Naive thymus-derived CD8-positive, alpha-beta T cell (primary cell): ENCODE measurements around the gene EXOSC6. TPM values are rescaled to one million over a fixed set of nuclear protein-coding genes. Genes with fewer than 3 reads are reported as not detected.
A peak's percentile ranks its signal among the peaks of the same experiment; 100 is the strongest.
"Not testable (repeated sequence)": the region's sequence is repeated elsewhere in the genome, so short reads cannot be mapped to it uniquely, and the experiment has no call there.

ENCODE experiments used
- ATAC-seq, 2 donors: fragments of 150-1000 bp; cut with Tn5 transposase in 1 of 2; sonication (Bioruptor Pico), chemical (Tn5 transposase) in 1 of 2; 1 replicate in 1 of 2; 2 replicates in 1 of 2; pipeline ENCODE4 v1.10.0; 2021; ENCODE audit warnings: mild to moderate bottlenecking in 2 of 2, moderate library complexity in 2 of 2
- POLR2A ChIA-PET: fragments of 350-600 bp; sonication (Branson Sonifier 250); formaldehyde crosslinking; loops from one replicate; lab custom pipeline; 2021; ENCODE audit warnings: antibody characterized with exemption; lab: Charles Lee
- DNase-seq, 10 donors: peaks; one replicate each; pipeline versions ENCODE4 v3.0.0 to v3.0.0-alpha.2; 2020 to 2022
- H3K27ac Mint-ChIP-seq, 10 donors: one replicate each; pipeline ENCODE4 v1.8.0; 2020 to 2022; ENCODE audit warnings: mild to moderate bottlenecking in 10 of 10, mixed read lengths in 10 of 10, moderate library complexity in 4 of 10, inconsistent platforms in 1 of 10
- H3K27me3 Mint-ChIP-seq, 5 donors: one replicate each; pipeline ENCODE4 v1.8.0; 2021 to 2022; ENCODE audit warnings: mixed read lengths in 5 of 5
- H3K36me3 Mint-ChIP-seq, 3 donors: one replicate each; pipeline ENCODE4 v1.8.0; 2020 to 2022; ENCODE audit warnings: mixed read lengths in 3 of 3, mild to moderate bottlenecking in 2 of 3, inconsistent platforms in 1 of 3
- H3K4me1 Mint-ChIP-seq, 4 donors: one replicate each; pipeline ENCODE4 v1.8.0; 2021 to 2022; ENCODE audit warnings: mixed read lengths in 4 of 4
- H3K4me3 Mint-ChIP-seq, 10 donors: one replicate each; pipeline ENCODE4 v1.8.0; 2020 to 2022; ENCODE audit warnings: mild to moderate bottlenecking in 10 of 10, mixed read lengths in 10 of 10, moderate library complexity in 6 of 10, inconsistent platforms in 1 of 10
- H3K9me3 Mint-ChIP-seq, 9 donors: one replicate each; pipeline ENCODE4 v1.8.0; 2020 to 2022; ENCODE audit warnings: mixed read lengths in 9 of 9, mild to moderate bottlenecking in 3 of 9, inconsistent platforms in 1 of 9, moderate library complexity in 1 of 9
- polyA plus RNA-seq, 3 donors: library from polyadenylated mRNA; unstranded; fragments of 300-500 nt; fragmentation: Illumina TruSeq; gene quantifications; one replicate each; pipeline ENCODE4 v1.2.3, GENCODE V29; 2021
- total RNA-seq, 8 experiments: library from RNA in 2 of 8; stranded (reverse) in 2 of 8; gene quantifications; one replicate each; pipeline ENCODE4 v1.2.3 and lab custom pipeline; 2021 to 2026

EXOSC6 gene
- total and polyA plus RNA-seq, 5 experiments from 2014 or later: 8.0 to 39.3 (median 18.0) TPM

GRCh38 chr16:70276392-70276791, 24.7 kb upstream of the EXOSC6 start:
- no peak for DNase-seq
- Mint-ChIP-seq H3K4me1 (peaks cover 2 to 13% (median 5%) of the 10 kb centered on the region in 4 donors), H3K27me3 (no peaks in the 10 kb centered on the region), H3K9me3 (no peaks in the 10 kb centered on the region), H3K4me3 (no peak overlapping the region), H3K27ac (peak overlapping the region in 4 of 10 donors; percentile 1 to 81 (median 38)), H3K36me3 (peaks cover 0 to 88% (median 14%) of the 10 kb centered on the region in 3 donors)
- no peak for ATAC-seq
- POLR2A ChIA-PET: no interaction called here

GRCh38 chr16:70271696-70272095, 20.0 kb upstream of the EXOSC6 start:
- Mint-ChIP-seq H3K4me3 (no peak overlapping the region), H3K27ac (peak overlapping the region in 1 of 10 donors; percentile 21), H3K27me3 (no peaks in the 10 kb centered on the region), H3K36me3 (peaks cover 0 to 91% (median 30%) of the 10 kb centered on the region in 3 donors), H3K9me3 (no peaks in the 10 kb centered on the region), H3K4me1 (peaks cover 0 to 5% (median 2%) of the 10 kb centered on the region in 4 donors)
- POLR2A ChIA-PET: interaction anchor here (1.3 kb wide), 1 partner anchor 14 kb away, joined by 4 read pairs; no protein-coding TSS in a partner anchor
- no peak for DNase-seq
- ATAC-seq: no peak

- Mint-ChIP-seq H3K27ac (no peak overlapping the region), H3K4me1 (peaks cover 0 to 3% (median under 1%) of the 10 kb centered on the region in 4 donors), H3K27me3 (no peaks in the 10 kb centered on the region), H3K4me3 (no peak overlapping the region), H3K36me3 (peaks cover 5 to 89% (median 26%) of the 10 kb centered on the region in 3 donors), H3K9me3 (no peaks in the 10 kb centered on the region)
- POLR2A ChIA-PET: no interaction called here
- no peak for DNase-seq
- ATAC-seq: no peak
Measured at GRCh38 chr16:70270176-70270575, 18.4 kb upstream of the EXOSC6 start.

- POLR2A ChIA-PET: no interaction called here
- H3K27ac Mint-ChIP-seq: peak overlapping the region in 1 of 10 donors; percentile 59
- no peaks in the 10 kb centered on the region for H3K9me3 Mint-ChIP-seq
- no peaks in the 10 kb centered on the region for H3K27me3 Mint-ChIP-seq
- no peak for ATAC-seq
- DNase-seq: no peak
- H3K36me3 Mint-ChIP-seq: peaks cover 6 to 90% (median 26%) of the 10 kb centered on the region in 3 donors
- peaks cover 0 to 3% (median under 1%) of the 10 kb centered on the region in 4 donors for H3K4me1 Mint-ChIP-seq
- H3K4me3 Mint-ChIP-seq: no peak overlapping the region
Measured at GRCh38 chr16:70269471-70269870, 17.7 kb upstream of the EXOSC6 start.

- H3K9me3 Mint-ChIP-seq, POLR2A ChIA-PET, DNase-seq, H3K4me1 Mint-ChIP-seq, H3K4me3 Mint-ChIP-seq, ATAC-seq, H3K27me3 Mint-ChIP-seq: not testable (repeated sequence)
- H3K36me3 Mint-ChIP-seq: peaks cover 6 to 90% (median 26%) of the 10 kb centered on the region in 3 donors
- peak overlapping the region in 2 of 10 donors; percentile 11 to 48 for H3K27ac Mint-ChIP-seq
Measured at GRCh38 chr16:70267922-70268321, 16.2 kb upstream of the EXOSC6 start.

- peak overlapping the region in 3 of 10 donors; percentile 11 to 48 (median 28) for H3K27ac Mint-ChIP-seq
- DNase-seq (peak in 3 of 10 donors; percentile 20 to 25 (median 22)), ATAC-seq (no peak)
- H3K9me3 Mint-ChIP-seq: no peaks in the 10 kb centered on the region
- no peaks in the 10 kb centered on the region for H3K27me3 Mint-ChIP-seq
- peaks cover 6 to 88% (median 27%) of the 10 kb centered on the region in 3 donors for H3K36me3 Mint-ChIP-seq
- POLR2A ChIA-PET: no interaction called here
- H3K4me1 Mint-ChIP-seq: peaks cover 0 to 2% (median 0%) of the 10 kb centered on the region in 4 donors
- H3K4me3 Mint-ChIP-seq: no peak overlapping the region
Measured at GRCh38 chr16:70267516-70267915, 15.8 kb upstream of the EXOSC6 start.

GRCh38 chr16:70259903-70260302, 8.2 kb upstream of the EXOSC6 start:
- DNase-seq, H3K27me3 Mint-ChIP-seq, H3K4me1 Mint-ChIP-seq, ATAC-seq, H3K9me3 Mint-ChIP-seq, H3K4me3 Mint-ChIP-seq: not testable (repeated sequence)
- Mint-ChIP-seq H3K27ac (peak overlapping the region in 1 of 10 donors; percentile 21), H3K36me3 (peaks cover 0 to 79% (median 3%) of the 10 kb centered on the region in 3 donors)
- POLR2A ChIA-PET: interaction anchor here (1.0 kb wide), 1 partner anchor 8 kb away, joined by 4 read pairs; the partner anchor contains the start of gene EXOSC6

GRCh38 chr16:70258946-70259345, 7.2 kb upstream of the EXOSC6 start:
- Mint-ChIP-seq H3K4me3 (no peak overlapping the region), H3K36me3 (peaks cover 0 to 74% (median 3%) of the 10 kb centered on the region in 3 donors), H3K27ac (peak overlapping the region in 1 of 10 donors; percentile 6), H3K27me3 (no peaks in the 10 kb centered on the region), H3K4me1 (no peaks in the 10 kb centered on the region), H3K9me3 (no peaks in the 10 kb centered on the region)
- DNase-seq: no peak
- ATAC-seq: no peak
- POLR2A ChIA-PET: no interaction called here

- H3K27ac Mint-ChIP-seq: peak overlapping the region in 1 of 10 donors; percentile 81
- H3K4me1 Mint-ChIP-seq: no peaks in the 10 kb centered on the region
- ATAC-seq (no peak), DNase-seq (no peak)
- no peaks in the 10 kb centered on the region for H3K27me3 Mint-ChIP-seq
- POLR2A ChIA-PET: no interaction called here
- H3K36me3 Mint-ChIP-seq: peaks cover 0 to 72% (median 5%) of the 10 kb centered on the region in 3 donors
- H3K9me3 Mint-ChIP-seq: no peaks in the 10 kb centered on the region
- no peak overlapping the region for H3K4me3 Mint-ChIP-seq
Measured at GRCh38 chr16:70258065-70258464, 6.3 kb upstream of the EXOSC6 start.

- ATAC-seq: no peak
- no peaks in the 10 kb centered on the region for H3K9me3 Mint-ChIP-seq
- POLR2A ChIA-PET: interaction anchor here (0.6 kb wide), 1 partner anchor 260 kb away, joined by 4 read pairs; no protein-coding TSS in a partner anchor
- peaks cover 0 to 67% (median 3%) of the 10 kb centered on the region in 3 donors for H3K36me3 Mint-ChIP-seq
- H3K27me3 Mint-ChIP-seq: no peaks in the 10 kb centered on the region
- H3K27ac Mint-ChIP-seq: no peak overlapping the region
- no peak for DNase-seq
- peaks cover 0 to under 1% (median 0%) of the 10 kb centered on the region in 4 donors for H3K4me1 Mint-ChIP-seq
- H3K4me3 Mint-ChIP-seq: no peak overlapping the region
Measured at GRCh38 chr16:70257391-70257790, 5.7 kb upstream of the EXOSC6 start.

GRCh38 chr16:70255574-70255973, 3.8 kb upstream of the EXOSC6 start:
- no peak overlapping the region for H3K4me3 Mint-ChIP-seq
- POLR2A ChIA-PET: interaction anchor here (0.6 to 0.7 kb wide), 2 partner anchors 123 to 543 kb away, joined by 5 to 6 read pairs; no protein-coding TSS in a partner anchor
- H3K9me3 Mint-ChIP-seq: no peaks in the 10 kb centered on the region
- H3K27ac Mint-ChIP-seq: no peak overlapping the region
- ATAC-seq: no peak
- H3K36me3 Mint-ChIP-seq: peaks cover 0 to 61% (median 3%) of the 10 kb centered on the region in 3 donors
- DNase-seq: no peak
- H3K4me1 Mint-ChIP-seq: peaks cover 3 to 10% (median 5%) of the 10 kb centered on the region in 4 donors
- H3K27me3 Mint-ChIP-seq: no peaks in the 10 kb centered on the region

GRCh38 chr16:70254965-70255286, 3.2 kb upstream of the EXOSC6 start:
- H3K36me3 Mint-ChIP-seq: peaks cover 0 to 56% (median 3%) of the 10 kb centered on the region in 3 donors

GRCh38 chr16:70254180-70254964, 2.6 kb upstream of the EXOSC6 start:
- H3K4me3 Mint-ChIP-seq: no peak overlapping the region
- H3K9me3 Mint-ChIP-seq: no peaks in the 10 kb centered on the region
- DNase-seq: no peak
- peaks cover 0 to 55% (median 3%) of the 10 kb centered on the region in 3 donors for H3K36me3 Mint-ChIP-seq
- H3K27me3 Mint-ChIP-seq: no peaks in the 10 kb centered on the region
- POLR2A ChIA-PET: interaction anchor here (0.6 to 1.6 kb wide), 2 partner anchors 27 to 34 kb away, joined by 8 read pairs; partner anchors contain the start of gene AARS1
- no peak for ATAC-seq
- peak overlapping the region in 1 of 10 donors; percentile 68 for H3K27ac Mint-ChIP-seq
- H3K4me1 Mint-ChIP-seq: peaks cover 4 to 14% (median 11%) of the 10 kb centered on the region in 4 donors

More at GRCh38 chr16:70254965-70255286, 3.2 kb upstream of the EXOSC6 start:
- H3K4me1 Mint-ChIP-seq: peaks cover 4 to 11% (median 10%) of the 10 kb centered on the region in 4 donors
- no peaks in the 10 kb centered on the region for H3K9me3 Mint-ChIP-seq
- DNase-seq (no peak), ATAC-seq (no peak)
- H3K27me3 Mint-ChIP-seq: no peaks in the 10 kb centered on the region
- POLR2A ChIA-PET: interaction anchor here (0.6 to 0.7 kb wide), 2 partner anchors 124 to 543 kb away, joined by 5 to 6 read pairs; no protein-coding TSS in a partner anchor
- no peak overlapping the region for H3K4me3 Mint-ChIP-seq
- H3K27ac Mint-ChIP-seq: no peak overlapping the region
